T1000 (cell line): ENCODE results near the gene TMCC3.

ENCODE experiments used
- DNase-seq: peaks from one replicate; lab custom pipeline; 2025; ENCODE audit warnings: mixed read lengths; lab: John Stamatoyannopoulos, UW

TMCC3 gene

GRCh38 chr12:94532490-94533422 is 117.6 kb downstream of the TMCC3 start:
- no peak for DNase-seq

DNA sequence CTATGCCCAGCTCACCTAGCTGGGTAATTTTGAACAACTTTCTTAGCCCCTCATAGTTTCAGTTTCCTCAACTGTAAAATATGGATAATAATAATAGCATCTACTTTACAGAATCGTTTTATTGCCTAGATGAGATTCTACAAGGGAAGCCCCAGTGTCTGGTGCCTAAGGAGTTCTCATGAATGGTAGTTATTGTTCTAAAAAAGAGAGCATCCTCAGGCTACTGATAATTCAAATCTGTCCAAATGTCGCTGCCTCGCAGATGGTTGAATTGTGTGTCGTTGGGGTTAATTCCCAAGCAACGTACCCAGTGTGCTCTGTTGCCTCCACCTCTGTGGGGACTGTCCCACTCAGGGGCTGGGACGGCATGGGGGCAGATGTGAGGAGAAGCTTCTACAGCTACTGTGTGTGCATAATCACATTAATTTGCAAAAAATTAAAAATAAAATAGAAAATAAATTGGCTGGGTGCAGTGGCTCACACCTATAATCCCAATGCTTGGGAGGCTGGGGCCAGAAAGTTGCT is 119.1 kb downstream of the TMCC3 start:
- DNase-seq = no peak

DNA sequence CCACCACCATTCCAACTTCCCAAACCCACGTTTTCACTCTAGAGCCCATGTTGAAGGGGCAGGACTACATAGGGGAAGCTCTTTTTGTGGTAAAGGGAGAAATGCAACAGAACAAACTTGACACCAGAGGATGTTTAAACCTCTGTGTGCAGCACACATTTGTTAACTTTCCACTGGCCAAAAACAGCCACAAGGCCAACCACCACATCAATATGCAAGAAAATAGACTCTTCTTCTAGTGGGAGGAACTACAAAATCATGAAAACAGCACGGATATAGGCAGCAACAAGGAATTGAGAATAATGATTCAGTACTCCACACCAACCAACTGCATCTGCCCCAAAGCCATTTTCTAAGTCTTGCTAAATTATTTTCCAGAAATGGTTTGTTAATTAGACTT is 124.4 kb downstream of the TMCC3 start:
- DNase-seq = no peak
